Measurements from ENCODE around the gene ELOVL3.

- TF ChIP-seq, protein P1, sequence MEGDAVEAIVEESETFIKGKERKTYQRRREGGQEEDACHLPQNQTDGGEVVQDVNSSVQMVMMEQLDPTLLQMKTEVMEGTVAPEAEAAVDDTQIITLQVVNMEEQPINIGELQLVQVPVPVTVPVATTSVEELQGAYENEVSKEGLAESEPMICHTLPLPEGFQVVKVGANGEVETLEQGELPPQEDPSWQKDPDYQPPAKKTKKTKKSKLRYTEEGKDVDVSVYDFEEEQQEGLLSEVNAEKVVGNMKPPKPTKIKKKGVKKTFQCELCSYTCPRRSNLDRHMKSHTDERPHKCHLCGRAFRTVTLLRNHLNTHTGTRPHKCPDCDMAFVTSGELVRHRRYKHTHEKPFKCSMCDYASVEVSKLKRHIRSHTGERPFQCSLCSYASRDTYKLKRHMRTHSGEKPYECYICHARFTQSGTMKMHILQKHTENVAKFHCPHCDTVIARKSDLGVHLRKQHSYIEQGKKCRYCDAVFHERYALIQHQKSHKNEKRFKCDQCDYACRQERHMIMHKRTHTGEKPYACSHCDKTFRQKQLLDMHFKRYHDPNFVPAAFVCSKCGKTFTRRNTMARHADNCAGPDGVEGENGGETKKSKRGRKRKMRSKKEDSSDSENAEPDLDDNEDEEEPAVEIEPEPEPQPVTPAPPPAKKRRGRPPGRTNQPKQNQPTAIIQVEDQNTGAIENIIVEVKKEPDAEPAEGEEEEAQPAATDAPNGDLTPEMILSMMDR (IDR thresholded peaks at IDR 0.05; ENCODE audit: insufficient read depth, low read depth, low read length) = no peak
- TF ChIP-seq EZH2 (IDR thresholded peaks at IDR 0.05; ENCODE audit: insufficient read depth, low read length) = no peak
Observed at GRCh38 chr10:102227050-102227449, 951 bp downstream of the ELOVL3 start.

Measured in astrocyte (in vitro differentiated cells and primary cell).